Tibial artery (tissue), 4 donors: Measurements from ENCODE around the gene DR1.

ENCODE experiments used
- DNase-seq, 2 donors: peaks; one replicate each; pipeline ENCODE4 v3.0.0-alpha.2; 2019
- H3K27ac ChIP-seq, 2 donors: fragments of 200-600 bp; sonication (generic) in 1 of 2; 1 replicate in 1 of 2; 2 replicates in 1 of 2; pipeline ENCODE4 v1.5.1; 2018 to 2019; ENCODE audit warnings: mild to moderate bottlenecking in 1 of 2
- H3K27me3 ChIP-seq, 2 donors: fragments of 200-600 bp; sonication (generic) in 1 of 2; one replicate each; pipeline versions ENCODE4 v1.5.1 to v1.6.0; 2016 to 2019
- H3K36me3 ChIP-seq, 3 donors: fragments of 200-600 bp; sonication (generic) in 2 of 3; one replicate each; pipeline ENCODE4 v1.5.1; 2016 to 2019; ENCODE audit warnings: mild to moderate bottlenecking in 2 of 3
- H3K4me1 ChIP-seq, 4 donors: fragments of 200-600 bp; sonication (generic) in 2 of 4; 1 replicate in 3 of 4; 2 replicates in 1 of 4; pipeline ENCODE4 v1.5.1; 2016 to 2019
- H3K4me3 ChIP-seq, 2 donors: fragments of 200-600 bp; sonication (generic) in 1 of 2; 1 replicate in 1 of 2; 2 replicates in 1 of 2; pipeline ENCODE4 v1.5.1; 2018 to 2019; ENCODE audit warnings: mild to moderate bottlenecking in 2 of 2
- H3K9me3 ChIP-seq, 3 donors: fragments of 200-600 bp; sonication (generic) in 1 of 3; one replicate each; pipeline ENCODE4 v1.5.1; 2016 to 2019
- CTCF ChIP-seq, 2 experiments: fragments of 200-600 bp in 1 of 2; fragments of 450-650 bp in 1 of 2; IDR thresholded peaks; one replicate each; pipeline ENCODE4 v1.5.1; 2017 to 2019; ENCODE audit warnings: antibody characterized with exemption in 2 of 2, mild to moderate bottlenecking in 1 of 2, moderate library complexity in 1 of 2
- intact Hi-C: fragments of 100-400 bp; cut with DNase I; formaldehyde crosslinking; loops from one replicate; pipeline ENCODE4 v1.15.0; 2023; ENCODE audit warnings: low total_unique reads

Gene DR1

GRCh38 chr1:93395195-93395594 is 49.5 kb downstream of the DR1 start:
- no peaks in the 10 kb centered on the region for H3K4me1 ChIP-seq
- H3K27ac ChIP-seq = no peak overlapping the region
- H3K9me3 ChIP-seq = no peaks in the 10 kb centered on the region
- intact Hi-C loops = no loop called here
- no peak for TF ChIP-seq CTCF (IDR thresholded peaks at IDR 0.05)
- H3K27me3 ChIP-seq = no peaks in the 10 kb centered on the region
- H3K36me3 ChIP-seq = no peaks in the 10 kb centered on the region
- no peak for DNase-seq
- no peak overlapping the region for H3K4me3 ChIP-seq

GRCh38 chr1:93399781-93400180 is 54.1 kb downstream of the DR1 start:
- no peak for TF ChIP-seq CTCF (IDR thresholded peaks at IDR 0.05)
- intact Hi-C loops = no loop called here
- Histone ChIP-seq H3K4me3 (no peak overlapping the region), H3K27ac (no peak overlapping the region), H3K9me3 (no peaks in the 10 kb centered on the region), H3K4me1 (no peaks in the 10 kb centered on the region), H3K27me3 (no peaks in the 10 kb centered on the region), H3K36me3 (no peaks in the 10 kb centered on the region)
- DNase-seq = no peak

GRCh38 chr1:93408203-93408602 is 62.5 kb downstream of the DR1 start:
- no peaks in the 10 kb centered on the region for H3K36me3 ChIP-seq
- peaks cover 0 to 9% (median 0%) of the 10 kb centered on the region in 3 donors for H3K9me3 ChIP-seq
- no peak overlapping the region for H3K27ac ChIP-seq
- H3K4me1 ChIP-seq = no peaks in the 10 kb centered on the region
- intact Hi-C loops = no loop called here
- no peak for TF ChIP-seq CTCF (IDR thresholded peaks at IDR 0.05)
- H3K27me3 ChIP-seq = no peaks in the 10 kb centered on the region
- H3K4me3 ChIP-seq = no peak overlapping the region
- DNase-seq = no peak

GRCh38 chr1:93411000-93411399 is 65.3 kb downstream of the DR1 start:
- H3K27me3 ChIP-seq = no peaks in the 10 kb centered on the region
- TF ChIP-seq CTCF (IDR thresholded peaks at IDR 0.05) = no peak

GRCh38 chr1:93414749-93415148 is 69.0 kb downstream of the DR1 start:
- no peak for DNase-seq
- no peak for TF ChIP-seq CTCF (IDR thresholded peaks at IDR 0.05)
- no peaks in the 10 kb centered on the region for H3K9me3 ChIP-seq
- peaks cover 0 to 10% (median 6%) of the 10 kb centered on the region in 4 donors for H3K4me1 ChIP-seq
- H3K27me3 ChIP-seq = no peaks in the 10 kb centered on the region
- peak overlapping the region in 1 of 2 donors; percentile 35 for H3K27ac ChIP-seq
- intact Hi-C loops = no loop called here
- peak overlapping the region in 1 of 2 donors; percentile 5 for H3K4me3 ChIP-seq
- H3K36me3 ChIP-seq = no peaks in the 10 kb centered on the region

More at GRCh38 chr1:93411000-93411399, 65.3 kb downstream of the DR1 start:
- Histone ChIP-seq H3K4me1 (peaks cover 0 to 10% (median 6%) of the 10 kb centered on the region in 4 donors), H3K9me3 (peaks cover 0 to 9% (median 0%) of the 10 kb centered on the region in 3 donors), H3K36me3 (no peaks in the 10 kb centered on the region), H3K4me3 (no peak overlapping the region), H3K27ac (no peak overlapping the region)
- DNase-seq = no peak
- intact Hi-C loops = no loop called here

GRCh38 chr1:93415296-93415695 is 69.6 kb downstream of the DR1 start:
- peaks cover 0 to 10% (median 6%) of the 10 kb centered on the region in 4 donors for H3K4me1 ChIP-seq
- no peaks in the 10 kb centered on the region for H3K27me3 ChIP-seq
- intact Hi-C loops = no loop called here
- no peak overlapping the region for H3K4me3 ChIP-seq
- no peaks in the 10 kb centered on the region for H3K9me3 ChIP-seq
- TF ChIP-seq CTCF (IDR thresholded peaks at IDR 0.05) = no peak
- no peak for DNase-seq
- H3K27ac ChIP-seq = peak overlapping the region in 1 of 2 donors; percentile 35
- H3K36me3 ChIP-seq = no peaks in the 10 kb centered on the region
